GM21526 (cell line): Measurements from ENCODE around the gene TMEM17.
"Not testable (repeated sequence)": the region's sequence is repeated elsewhere in the genome, so short reads cannot be mapped to it uniquely, and the experiment has no call there.

ENCODE experiments used
- ATAC-seq: cut with Tn5 transposase; IDR thresholded peaks from one replicate; pipeline ENCODE4 v1.9.1; 2021; ENCODE audit warnings: moderate library complexity; ENCODE audit not compliant: unreplicated experiment, low FRiP score

TMEM17 gene

DNA sequence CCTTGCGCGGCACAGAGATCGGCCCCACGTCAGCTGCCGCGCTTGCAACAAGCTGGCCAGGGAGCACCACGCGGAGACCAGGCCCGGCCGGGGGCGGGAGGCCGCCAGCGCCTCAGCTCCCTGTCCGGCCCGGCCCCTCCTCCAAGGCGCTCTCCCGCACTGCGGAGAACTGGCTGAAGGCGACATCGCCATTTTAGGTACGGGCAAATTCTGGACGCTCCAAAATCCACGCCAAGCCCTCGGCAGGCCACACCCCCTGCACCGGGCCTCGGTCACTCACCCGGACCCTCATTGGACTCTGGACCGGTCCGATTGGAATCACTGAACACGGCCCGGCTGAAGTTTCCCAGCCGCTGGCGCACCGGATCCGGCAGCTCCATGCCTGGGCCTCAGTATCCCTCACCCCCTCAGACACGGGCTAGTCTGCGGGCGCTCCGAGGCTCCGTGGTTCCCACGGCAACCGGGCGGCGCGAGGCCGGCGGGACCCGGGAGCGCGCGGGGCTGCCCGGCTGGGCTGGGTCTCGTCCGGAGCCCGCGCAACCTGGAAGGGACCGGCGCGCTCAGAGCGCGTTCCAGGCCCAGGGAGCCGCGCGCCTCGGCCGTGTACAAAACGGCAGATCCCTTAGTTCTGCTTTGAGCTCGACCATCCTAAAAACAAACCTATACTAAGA lies at the start of gene TMEM17:
TSS of gene TMEM17 (minus strand) at position 446 of the 671 bp plus-strand sequence. CDS start at position 380, 66 bp downstream.
- ATAC-seq: peak; percentile 80

DNA sequence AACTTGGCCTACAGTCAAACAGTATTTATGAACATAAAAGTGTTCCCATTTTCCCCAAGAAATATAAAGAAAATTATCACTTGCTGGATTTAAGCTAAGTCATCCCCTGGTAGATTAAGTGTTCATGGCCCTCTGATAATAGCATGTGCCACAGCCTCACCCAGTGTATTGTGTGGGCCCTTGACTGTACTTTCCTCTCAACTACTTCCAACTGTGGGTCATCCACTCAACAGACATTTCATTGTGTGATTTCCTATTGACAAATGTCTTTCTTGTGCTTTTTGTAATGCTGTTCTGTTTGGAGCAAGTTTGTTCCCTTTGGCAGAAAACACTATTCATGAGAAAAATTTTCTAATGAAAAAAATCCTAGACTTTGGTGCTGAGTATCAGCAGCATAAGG lies 48.4 kb upstream of the TMEM17 start:
- no peak for ATAC-seq

- no peak for ATAC-seq
Observed at GRCh38 chr2:62550461-62550860, 44.5 kb upstream of the TMEM17 start.

DNA sequence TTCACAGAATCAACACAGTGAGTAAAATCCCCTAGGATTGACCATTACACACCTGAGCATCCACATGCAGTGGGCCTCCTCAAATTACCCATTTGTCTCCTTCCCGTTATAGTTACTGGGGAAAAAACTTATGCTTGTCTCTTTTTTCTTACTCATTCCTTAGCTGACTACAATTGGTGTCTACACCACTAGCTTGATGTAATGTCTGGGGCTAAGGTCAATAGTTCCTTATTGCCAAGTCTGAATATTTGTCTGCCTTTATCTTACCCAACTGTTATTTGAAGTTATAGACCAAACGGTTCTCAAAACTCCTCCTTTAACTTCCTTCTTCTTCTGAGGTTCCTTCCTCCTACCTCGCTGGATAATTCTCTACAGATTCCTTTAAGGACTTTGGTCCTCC lies 41.9 kb upstream of the TMEM17 start:
- ATAC-seq: no peak

GRCh38 chr2:62545261-62545660 lies 39.3 kb upstream of the TMEM17 start:
- no peak for ATAC-seq

- no peak for ATAC-seq
Observed at GRCh38 chr2:62540408-62541168, 34.6 kb upstream of the TMEM17 start.

DNA sequence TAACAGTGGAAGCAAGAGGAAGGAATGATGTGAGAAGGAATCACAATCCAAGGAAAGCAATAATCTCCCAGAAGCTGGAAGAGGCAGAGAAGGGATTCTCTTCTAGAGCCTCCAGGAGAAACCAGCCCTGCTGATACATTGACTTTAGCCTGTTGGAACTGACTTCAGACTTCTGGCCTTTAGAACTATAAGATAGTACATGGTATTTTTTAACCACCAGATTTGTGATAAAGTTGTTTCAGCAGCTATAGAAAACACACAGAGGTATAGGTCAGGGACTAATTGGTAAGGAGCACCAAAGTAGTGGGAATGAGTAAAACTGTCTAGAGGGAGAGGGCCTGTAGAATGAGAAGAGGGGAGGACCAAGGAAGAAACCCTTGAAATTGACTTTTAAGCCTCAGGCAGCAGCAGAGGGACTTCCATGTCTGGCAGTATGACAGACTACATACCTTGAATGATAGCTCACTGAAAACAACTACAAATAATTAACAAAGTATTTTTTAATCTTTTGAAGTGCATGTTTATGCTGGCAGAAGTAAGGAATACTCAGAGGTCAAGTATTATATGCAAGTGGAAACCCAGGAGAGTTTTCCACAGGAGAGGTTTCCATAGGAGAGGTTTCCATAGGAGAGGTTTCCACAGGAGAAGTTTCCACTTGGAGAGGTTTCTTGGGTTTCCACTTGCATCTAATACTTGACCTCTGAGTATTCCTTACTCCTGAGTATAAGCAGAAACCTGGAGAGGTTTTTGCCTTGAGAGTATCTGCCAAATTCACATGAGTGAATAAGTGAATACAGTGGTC lies 33.8 kb upstream of the TMEM17 start:
- ATAC-seq: no peak

GRCh38 chr2:62538756-62539155 lies 32.8 kb upstream of the TMEM17 start:
- no peak for ATAC-seq

DNA sequence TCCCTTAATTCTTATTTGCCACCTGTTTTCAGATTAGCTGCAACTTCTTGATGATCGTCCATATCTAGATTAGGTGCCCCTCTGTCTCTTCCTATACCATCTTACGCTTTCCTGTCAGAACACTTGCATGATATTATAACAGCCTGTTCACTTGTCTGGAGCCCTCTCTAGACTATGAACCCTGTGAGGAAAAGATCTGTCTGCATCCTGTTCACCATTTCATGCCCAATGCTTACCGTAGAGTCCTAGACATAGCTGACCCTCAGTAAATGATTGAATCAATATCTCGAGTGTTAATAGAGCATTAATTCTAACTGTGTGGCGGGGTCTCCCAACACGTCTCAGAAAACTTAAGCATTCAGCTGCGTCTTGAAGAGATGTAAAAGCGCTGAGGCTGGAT lies 31.8 kb upstream of the TMEM17 start:
- no peak for ATAC-seq

DNA sequence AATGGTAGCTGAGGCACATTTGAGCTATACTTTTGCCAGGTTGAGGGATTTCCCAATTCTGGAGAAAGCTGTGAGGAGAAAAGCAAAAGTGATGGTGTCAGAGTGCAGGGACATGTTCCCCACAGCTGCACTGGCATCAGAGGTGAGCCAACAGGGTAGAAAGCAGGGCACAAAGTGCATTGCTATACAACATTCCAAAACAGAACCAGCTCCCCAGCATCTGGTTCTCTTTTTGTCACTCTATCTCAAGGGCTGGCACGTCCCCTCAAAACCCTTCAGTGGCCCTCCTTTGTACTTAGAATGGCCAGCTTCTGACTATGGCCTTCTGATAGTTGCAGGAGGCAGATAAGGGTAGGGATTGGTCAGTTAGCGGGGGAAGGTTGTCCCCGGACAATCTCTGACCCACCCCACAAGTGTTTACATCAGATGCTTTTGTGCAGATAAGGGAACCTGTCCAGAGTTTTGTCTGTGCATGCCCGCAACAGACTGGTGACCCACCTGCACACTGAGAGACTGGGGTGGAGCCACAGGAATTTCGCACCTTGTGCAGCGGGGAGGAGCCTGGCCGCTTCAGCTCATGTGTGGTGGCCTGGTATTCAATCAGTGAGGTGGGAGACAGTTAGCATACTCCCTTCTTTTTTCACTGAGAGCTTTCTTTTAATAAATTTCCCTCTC lies 31.0 kb upstream of the TMEM17 start:
- no peak for ATAC-seq

DNA sequence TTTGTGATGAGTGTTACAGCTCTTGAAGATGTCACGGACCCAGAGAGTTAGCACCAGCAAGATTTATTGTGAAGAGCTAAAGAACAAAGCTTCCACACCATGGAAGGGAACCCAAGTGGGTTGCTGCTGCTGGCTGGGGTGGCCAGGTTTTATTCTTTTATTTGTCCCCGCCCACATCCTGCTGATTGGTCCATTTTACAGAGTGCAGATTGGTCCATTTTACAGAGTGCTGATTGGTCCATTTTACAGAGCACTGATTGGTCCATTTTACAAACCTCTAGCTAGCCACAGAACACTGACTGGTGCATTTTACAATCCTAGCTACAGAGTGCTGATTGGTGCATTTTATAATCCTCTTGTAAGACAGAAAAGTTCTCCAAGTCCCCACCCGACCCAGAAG lies 29.5 kb upstream of the TMEM17 start:
- not testable (repeated sequence) for ATAC-seq

GRCh38 chr2:62531594-62531993 lies 25.6 kb upstream of the TMEM17 start:
- no peak for ATAC-seq

DNA sequence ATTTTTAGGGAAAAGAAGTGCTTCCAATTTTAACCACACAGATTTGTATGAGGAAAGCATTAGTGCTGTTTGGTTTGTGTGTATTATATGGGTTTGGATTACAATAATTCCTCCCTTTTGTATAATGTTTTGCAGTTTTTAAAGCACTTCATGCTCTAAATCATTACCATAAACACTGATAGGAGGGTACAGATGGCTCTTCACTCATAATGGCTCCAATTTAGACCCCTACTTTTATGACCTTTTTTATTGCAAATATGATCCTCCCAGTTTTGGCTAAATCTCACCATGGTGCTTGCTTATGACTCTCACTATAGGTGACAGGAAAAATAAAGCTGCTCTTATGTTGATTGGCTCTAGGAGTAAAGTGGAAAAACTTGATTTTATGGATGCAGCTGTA lies 23.8 kb upstream of the TMEM17 start:
- ATAC-seq: no peak

GRCh38 chr2:62527478-62528210 lies 21.6 kb upstream of the TMEM17 start:
- ATAC-seq: no peak

DNA sequence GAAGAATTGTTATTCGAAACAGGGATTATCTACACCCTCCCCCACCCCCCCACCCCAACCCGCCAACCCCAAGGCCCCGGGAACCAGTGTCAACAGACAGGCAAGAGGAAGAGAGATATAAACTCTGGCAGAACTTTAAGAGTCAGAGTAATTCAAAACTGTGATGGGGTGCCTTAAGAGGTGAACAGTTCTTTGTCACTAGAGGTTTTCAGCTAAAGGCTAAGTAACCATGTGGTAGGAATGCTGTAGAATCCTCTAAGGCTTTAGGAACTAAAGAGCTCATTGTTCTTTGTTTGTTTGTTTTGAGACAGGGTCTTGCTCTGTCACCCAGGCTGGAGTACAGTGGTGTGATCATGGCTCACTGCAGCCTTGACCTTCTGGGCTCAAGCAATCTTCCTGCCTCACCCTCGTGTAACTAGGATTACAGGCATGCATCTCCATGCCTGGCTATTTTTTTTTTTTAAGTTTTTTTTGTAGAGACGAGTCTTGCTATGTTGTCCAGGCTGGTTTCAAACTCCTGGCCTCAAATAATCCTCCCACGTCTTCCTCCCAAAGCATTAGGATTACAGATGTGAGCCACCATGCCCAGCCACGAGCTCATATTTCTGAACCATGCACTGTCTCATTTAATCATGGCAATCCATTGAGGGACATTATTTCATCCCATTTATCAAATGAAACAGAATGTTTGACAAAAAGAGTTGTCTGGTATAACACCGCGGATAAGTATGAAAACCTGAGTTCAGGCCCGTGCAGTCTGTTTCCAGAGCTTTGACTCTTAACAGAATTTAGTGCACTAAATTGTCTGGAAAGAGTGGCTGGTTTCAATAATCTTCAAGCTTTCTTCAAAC lies 20.8 kb upstream of the TMEM17 start:
- no peak for ATAC-seq

DNA sequence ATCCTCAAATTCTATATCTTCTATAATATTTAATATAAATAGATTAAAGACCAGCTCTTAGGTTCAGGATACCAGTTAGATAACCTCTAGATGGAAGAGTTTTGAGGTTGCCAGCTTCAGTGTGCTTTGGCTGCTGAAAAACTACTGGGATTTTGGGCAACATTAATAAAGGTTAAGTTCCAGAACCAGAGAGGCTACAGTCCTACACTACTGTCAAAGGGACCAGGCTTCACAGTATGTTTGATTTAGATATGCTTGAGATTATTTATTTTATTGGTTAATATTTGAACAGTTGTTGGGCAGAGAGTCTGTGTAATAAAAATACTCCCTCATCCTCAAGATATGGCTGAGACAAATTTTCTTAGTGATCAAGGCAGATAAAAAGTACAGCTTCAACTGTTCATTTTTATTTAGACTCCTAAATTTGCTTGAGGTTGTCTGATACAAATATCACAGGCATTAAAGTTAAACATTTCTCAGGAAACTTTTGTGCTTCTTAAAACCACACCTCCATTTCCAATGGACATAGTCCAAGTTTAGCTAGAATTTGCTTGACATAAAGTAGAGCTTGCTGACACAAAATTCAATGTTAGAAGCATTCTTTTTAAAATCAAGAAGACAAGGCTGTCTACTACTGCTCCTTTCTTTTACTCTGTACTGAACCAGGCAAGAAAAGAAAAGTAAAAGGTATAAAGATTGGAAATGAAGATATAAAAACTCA lies 19.7 kb upstream of the TMEM17 start:
- ATAC-seq: no peak

- no peak for ATAC-seq
Observed at GRCh38 chr2:62524293-62524941, 18.4 kb upstream of the TMEM17 start.

GRCh38 chr2:62521061-62521460 lies 15.1 kb upstream of the TMEM17 start:
- not testable (repeated sequence) for ATAC-seq
